GM12875 (cell line): Measurements from ENCODE around the gene IRF2BP1.

Experiments used
- H3K4me3 ChIP-seq: one replicate; pipeline ENCODE4 v1.5.1; 2011; ENCODE audit warnings: low read depth, low read length, control low read depth
- CTCF ChIP-seq: IDR thresholded peaks from 2 replicates; pipeline ENCODE4 v1.5.1; 2011; ENCODE audit warnings: low read depth, mild to moderate bottlenecking, control low read depth, inconsistent platforms, low read length, moderate library complexity, borderline replicate concordance; ENCODE audit not compliant: insufficient read depth

IRF2BP1 gene

GRCh38 chr19:45852983-45853382 is 33.0 kb downstream of the IRF2BP1 start:
- no peak for TF ChIP-seq CTCF
- H3K4me3 ChIP-seq: no peak overlapping the region

- TF ChIP-seq CTCF: no peak
Measured at GRCh38 chr19:45852145-45852750, 33.7 kb downstream of the IRF2BP1 start.

GRCh38 chr19:45848922-45849321 is 37.0 kb downstream of the IRF2BP1 start:
- peak; percentile 38; the same call in 1 of the 2 replicates for TF ChIP-seq CTCF
- no peak overlapping the region for H3K4me3 ChIP-seq

More at GRCh38 chr19:45852145-45852750, 33.7 kb downstream of the IRF2BP1 start:
- no peak overlapping the region for H3K4me3 ChIP-seq

GRCh38 chr19:45847663-45848062 is 38.3 kb downstream of the IRF2BP1 start:
- no peak overlapping the region for H3K4me3 ChIP-seq
- no peak for TF ChIP-seq CTCF

GRCh38 chr19:45842198-45842597 is 43.7 kb downstream of the IRF2BP1 start:
- TF ChIP-seq CTCF: no peak
- H3K4me3 ChIP-seq: no peak overlapping the region

- no peak overlapping the region for H3K4me3 ChIP-seq
- no peak for TF ChIP-seq CTCF
Measured at GRCh38 chr19:45834970-45835369, 51.0 kb downstream of the IRF2BP1 start.
